Endothelial cell of umbilical vein (primary cell): Measurements from ENCODE around the gene ARHGAP27.

ENCODE experiments used
- EZH2 ChIP-seq: IDR thresholded peaks from 2 replicates; pipeline ENCODE4 v1.6.1; 2012; ENCODE audit warnings: borderline replicate concordance, low read depth, mild to moderate bottlenecking, moderate library complexity, low read length, inconsistent platforms; ENCODE audit not compliant: severe bottlenecking
- POLR2A ChIP-seq: IDR thresholded peaks from 2 replicates; pipeline ENCODE4 v1.6.1; 2012; ENCODE audit warnings: low read depth, mild to moderate bottlenecking, control low read depth, low read length

DNA sequence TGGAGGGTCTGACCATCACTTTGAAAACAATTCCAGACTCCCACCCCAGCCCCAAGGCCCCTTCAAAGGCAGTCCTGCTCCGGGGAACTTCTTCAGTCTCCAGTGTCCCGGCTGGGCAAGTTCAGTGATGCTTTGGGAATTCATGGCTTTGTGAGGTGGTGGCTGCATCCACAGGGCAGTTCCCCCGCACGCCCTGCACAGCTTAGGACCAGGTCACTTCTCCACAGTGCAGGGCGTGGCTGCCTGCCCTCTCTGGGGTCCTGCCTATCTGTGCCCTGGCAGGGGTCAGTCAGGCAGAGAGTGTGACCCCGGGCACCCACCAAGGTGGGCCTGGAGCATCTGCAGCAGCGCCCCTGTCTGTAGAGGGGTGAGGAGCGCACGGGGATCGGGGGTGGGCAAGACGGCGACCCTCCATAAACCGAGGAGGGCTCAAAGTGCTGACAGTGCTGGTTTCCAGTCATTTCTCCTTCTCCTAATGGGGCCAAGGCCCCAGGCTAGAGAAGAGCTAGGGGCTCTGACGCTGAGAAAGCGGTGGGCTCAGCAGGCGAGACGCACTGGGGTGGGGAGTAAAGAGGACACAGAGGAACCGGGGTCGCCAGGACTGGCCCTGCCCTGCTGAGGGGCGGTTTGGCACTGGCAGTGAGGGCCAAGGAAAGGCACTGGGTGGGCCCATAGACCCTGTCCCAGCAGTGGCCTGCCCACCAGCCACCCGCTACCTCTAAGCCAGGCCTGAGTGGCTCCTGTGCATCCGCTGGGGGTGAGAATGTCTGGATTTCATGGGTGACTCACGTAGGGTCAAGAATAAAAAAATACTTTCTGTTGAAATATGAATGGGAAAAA, 4.2 kb upstream of the ARHGAP27 start:
- no peak for TF ChIP-seq EZH2
- no peak for TF ChIP-seq POLR2A
